ENCODE results near the gene HELQ.
A peak's percentile ranks its signal among the peaks of the same experiment; 100 is the strongest.

HELQ gene

GRCh38 chr4:83369831-83370639, 85.6 kb downstream of the HELQ start:
- DNase-seq, result peak; percentile 96

- no peak for DNase-seq
Measured at GRCh38 chr4:83364312-83364711, 91.3 kb downstream of the HELQ start.

- DNase-seq, result peak; percentile 42
Measured at GRCh38 chr4:83362492-83363329, 92.9 kb downstream of the HELQ start.

GRCh38 chr4:83361416-83362103, 94.1 kb downstream of the HELQ start:
- peak; percentile 31 for DNase-seq

- no peak for DNase-seq
Measured at GRCh38 chr4:83360018-83360417, 95.6 kb downstream of the HELQ start.

- DNase-seq, result peak; percentile 30
Measured at GRCh38 chr4:83358410-83358809, 97.2 kb downstream of the HELQ start.

All from inflammatory macrophage treated with lipopolysaccharide for 4 hours (primary cell).